Measurements from ENCODE around the gene TIGD2.

GRCh38 chr4:89137231-89137630 is 25.9 kb downstream of the TIGD2 start:
- TF ChIP-seq CTCF (IDR thresholded peaks at IDR 0.05; ENCODE audit: poor library complexity, severe bottlenecking) (no peak), EP300 (conservative IDR thresholded peaks at IDR 0.05; ENCODE audit: poor library complexity, severe bottlenecking) (no peak), REST (IDR thresholded peaks at IDR 0.05; ENCODE audit: borderline replicate concordance) (no peak), POLR2AphosphoS5 (IDR thresholded peaks at IDR 0.05) (no peak)
